H4 (cell line): ENCODE measurements around the gene ZNRF2. TPM values are rescaled to one million over a fixed set of nuclear protein-coding genes. Genes with fewer than 3 reads are reported as not detected.
A peak's percentile ranks its signal among the peaks of the same experiment; 100 is the strongest.

Source experiments
- DNase-seq: peaks from one replicate; pipeline ENCODE4 v3.0.0-alpha.2; 2015; ENCODE audit warnings: low spot score
- total RNA-seq: library from RNA; depleted of rRNA; stranded (reverse); fragments of >200 nt; shearing (Covaris generic); gene quantifications from 2 replicates; pipeline ENCODE4 v1.2.3, GENCODE V29; 2014; rRNA removed

Gene ZNRF2
- total RNA-seq, result 12.7 and 13.6 TPM in 2 replicates

DNA sequence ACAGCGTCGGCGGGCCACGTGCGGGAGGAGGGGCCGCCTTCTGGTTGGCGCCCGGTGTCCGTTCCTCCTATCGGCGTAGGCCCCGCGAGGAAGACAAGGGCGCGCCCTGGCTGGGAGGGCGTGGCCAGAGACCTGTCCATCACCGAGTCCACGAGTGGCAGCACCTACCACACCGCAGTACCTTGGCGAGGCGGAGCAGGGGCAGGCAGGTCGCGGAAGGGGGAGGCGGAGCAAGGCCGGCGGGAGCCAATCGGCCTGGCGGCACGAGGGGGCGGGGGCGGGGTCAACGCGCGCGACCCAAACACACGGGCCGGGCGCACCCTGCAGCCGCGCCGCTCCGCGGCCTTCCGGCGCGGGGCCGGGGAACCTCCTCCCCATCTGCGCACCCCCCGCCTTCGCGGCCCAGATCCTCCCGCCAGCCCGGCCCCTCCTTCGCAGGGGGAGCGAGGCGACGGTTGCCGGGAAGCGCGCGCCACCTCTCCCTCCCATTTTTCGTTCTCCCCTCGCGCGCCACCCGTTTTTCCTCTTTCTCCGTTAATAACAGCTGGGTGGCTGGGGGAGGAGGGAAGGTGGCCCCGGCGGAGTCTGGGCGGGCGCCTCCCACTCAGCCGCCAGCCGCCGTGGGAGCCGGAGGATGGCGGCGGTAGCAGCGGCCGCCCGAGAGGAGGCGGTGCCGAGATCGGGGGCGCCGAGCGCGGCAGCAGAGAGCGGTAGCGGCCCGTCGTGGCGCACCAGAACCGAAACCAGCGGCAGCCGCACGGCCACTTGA is at the start of gene ZNRF2:
Gene ZNRF2 (plus strand): TSS at position 300 of the 769 bp plus-strand sequence. CDS start 761 bp downstream, outside the sequence.
- peak; percentile 100 for DNase-seq

DNA sequence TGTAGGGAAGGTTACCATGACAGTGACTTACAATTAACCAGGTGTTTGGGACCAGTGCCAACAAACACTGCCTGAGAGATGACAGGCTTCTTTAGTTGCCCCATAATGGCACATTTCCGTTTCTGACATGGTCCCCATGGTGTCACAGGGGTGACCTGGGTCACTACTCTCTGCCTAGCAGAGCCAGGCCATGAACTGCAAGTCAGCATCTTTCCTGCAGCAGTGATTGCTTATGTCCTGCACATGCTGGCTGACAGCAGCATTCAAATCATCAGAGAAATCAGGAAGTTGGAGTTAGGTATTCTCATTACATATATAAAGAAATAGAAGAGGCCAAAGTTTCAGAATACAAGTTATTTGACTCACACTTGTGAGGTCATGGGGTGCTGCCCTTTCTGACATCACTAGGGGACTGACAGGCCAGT is 47.1 kb upstream of the ZNRF2 start:
- no peak for DNase-seq

DNA sequence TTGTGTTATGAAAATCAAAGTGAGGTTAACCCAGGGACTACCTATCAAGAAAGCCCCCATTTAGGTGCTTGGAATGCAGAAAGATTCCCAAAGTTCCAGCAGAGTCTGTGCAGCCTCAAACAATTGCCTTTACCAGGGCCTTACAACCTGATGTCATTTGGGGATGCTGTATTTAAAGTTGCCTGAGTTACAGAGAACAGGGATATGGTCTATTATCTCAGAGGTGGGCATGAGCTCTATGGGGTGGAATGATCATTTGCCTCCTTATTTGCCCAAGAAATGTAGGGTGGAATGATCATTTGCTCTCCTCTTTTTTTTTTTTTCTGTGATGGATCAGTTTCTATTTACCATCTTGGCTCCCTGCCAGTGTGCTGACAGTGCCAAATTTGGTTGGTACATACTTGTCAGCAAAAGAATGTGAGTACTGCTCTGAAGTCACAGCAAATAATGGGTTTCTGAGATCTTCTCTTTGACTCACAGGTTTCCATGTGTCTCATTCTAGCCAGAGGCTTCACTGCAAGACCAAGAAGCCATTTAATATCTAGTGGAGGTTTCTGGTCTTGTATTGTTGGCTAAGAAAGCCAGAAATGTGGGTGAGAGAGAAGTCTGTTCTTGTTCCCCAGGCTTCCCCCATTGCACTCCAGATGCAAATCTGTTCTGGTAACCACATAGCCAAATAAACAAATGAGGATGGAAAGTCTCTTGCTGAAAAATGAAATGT is 45.5 kb upstream of the ZNRF2 start:
- peak; percentile 82 for DNase-seq

DNA sequence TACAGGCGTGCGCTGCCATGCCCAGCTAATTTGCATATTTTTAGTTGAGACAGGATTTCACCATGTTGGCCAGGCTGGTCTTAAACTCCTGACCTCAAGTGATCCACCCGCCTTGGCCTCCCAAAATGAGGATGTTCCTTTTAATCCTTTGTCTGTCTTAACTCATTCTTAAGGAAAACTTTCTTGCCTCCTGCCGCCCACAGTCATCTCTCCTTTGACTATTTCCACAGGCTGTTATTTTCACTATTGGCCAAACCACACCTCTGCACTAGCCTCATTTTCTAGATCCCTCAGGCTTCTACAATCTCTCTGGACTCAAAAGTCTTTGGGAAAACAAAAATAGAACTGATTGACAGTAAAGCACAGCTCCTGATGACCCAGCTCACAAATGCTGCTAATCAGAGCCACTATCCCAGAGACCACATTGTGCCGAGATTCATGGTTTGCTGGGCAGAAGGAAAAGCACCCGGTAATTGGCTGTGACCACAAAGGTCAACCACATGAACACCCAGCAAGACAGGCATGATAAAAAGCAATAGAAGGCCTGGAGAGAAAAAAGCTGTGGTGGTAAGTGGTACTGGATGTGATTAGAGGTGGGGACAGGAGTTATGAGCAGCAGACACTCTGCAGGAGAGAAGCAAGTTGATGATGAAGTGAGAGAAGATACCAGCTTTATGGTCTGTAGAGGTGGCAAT is 44.1 kb upstream of the ZNRF2 start:
- DNase-seq, result peak; percentile 69

DNA sequence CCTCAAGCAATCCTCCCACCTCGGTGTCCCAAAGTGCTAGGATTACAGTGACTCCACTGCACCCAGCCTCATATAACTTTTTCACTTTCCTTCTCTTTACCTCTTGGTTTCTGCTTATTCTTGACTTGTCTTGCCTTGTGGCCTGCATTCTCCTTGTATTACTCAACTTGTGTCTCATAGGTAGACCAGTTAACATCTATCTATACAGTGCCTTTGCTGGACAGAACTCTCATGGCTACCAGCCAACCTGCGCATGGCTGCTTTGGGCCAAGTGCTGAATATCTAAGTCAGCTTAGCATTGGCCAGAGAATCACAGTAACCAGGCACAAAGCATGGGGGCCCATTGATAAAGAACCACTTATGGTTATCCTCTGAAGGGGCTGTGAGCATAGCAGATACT is 42.6 kb upstream of the ZNRF2 start:
- no peak for DNase-seq

- DNase-seq, result no peak
These were observed 40.1 kb upstream of the ZNRF2 start for GRCh38 chr7:30244340-30244739.

GRCh38 chr7:30245913-30246312 is 38.5 kb upstream of the ZNRF2 start:
- no peak for DNase-seq

DNA sequence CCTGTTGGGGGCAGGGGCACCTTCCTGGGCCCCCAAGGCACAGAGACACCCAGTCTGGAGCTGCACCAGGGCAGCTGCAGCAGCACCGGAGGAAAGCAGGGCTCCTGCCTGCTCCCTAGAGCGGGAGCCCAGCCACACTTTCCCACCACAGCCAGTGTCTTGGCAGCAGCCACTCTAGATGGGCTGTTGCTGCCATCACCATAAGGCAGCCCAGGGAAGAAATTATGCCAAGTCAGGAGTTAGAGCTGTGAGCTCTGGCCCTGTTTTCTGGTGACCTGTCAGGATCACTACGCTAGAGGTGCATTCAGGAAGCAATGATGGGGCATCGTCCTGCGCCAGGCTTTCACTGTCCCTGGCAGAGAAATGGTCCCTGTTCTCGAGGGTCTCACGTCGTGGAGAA is 38.0 kb upstream of the ZNRF2 start:
- no peak for DNase-seq

GRCh38 chr7:30247541-30248401 is 36.6 kb upstream of the ZNRF2 start:
- DNase-seq, result no peak

- DNase-seq, result no peak
These were observed 35.1 kb upstream of the ZNRF2 start for GRCh38 chr7:30249316-30249715.

DNA sequence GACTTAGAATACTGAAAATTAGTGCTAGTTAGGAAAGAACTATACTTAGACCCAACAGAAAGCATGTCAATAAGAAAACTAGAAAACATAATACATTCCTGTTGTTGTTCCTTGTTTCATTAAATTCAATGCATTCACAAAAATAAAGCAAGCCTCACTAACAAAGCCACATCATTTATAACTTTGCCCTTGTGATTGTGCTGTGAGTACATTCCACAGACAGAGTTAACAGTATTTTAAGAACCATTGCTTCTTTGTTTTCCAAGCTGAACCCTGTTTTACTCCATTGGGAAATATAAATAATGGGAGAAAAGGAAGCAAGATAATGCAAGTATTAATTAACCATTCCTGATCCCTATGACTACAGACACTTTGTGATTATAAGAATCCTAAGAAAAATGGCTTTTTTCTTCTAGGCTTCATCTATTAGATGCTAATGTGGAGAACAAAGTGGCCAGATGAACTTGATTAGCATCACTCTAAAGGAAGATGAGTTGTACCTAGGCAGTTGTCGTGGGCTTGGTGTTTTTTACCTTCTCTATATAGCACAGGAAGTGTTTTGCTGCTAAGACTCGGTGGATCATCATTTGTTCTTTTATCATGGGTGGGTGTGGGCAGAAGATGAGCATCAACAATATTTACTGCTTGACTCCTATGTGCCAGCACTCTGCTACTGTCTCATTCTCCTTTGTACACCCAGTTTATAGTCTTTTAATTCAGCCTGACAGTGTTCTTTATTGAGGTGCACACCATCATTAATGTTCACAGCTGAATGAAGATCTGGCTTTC is 34.2 kb upstream of the ZNRF2 start:
- no peak for DNase-seq

- no peak for DNase-seq
These were observed 32.6 kb upstream of the ZNRF2 start for GRCh38 chr7:30251708-30252329.

DNA sequence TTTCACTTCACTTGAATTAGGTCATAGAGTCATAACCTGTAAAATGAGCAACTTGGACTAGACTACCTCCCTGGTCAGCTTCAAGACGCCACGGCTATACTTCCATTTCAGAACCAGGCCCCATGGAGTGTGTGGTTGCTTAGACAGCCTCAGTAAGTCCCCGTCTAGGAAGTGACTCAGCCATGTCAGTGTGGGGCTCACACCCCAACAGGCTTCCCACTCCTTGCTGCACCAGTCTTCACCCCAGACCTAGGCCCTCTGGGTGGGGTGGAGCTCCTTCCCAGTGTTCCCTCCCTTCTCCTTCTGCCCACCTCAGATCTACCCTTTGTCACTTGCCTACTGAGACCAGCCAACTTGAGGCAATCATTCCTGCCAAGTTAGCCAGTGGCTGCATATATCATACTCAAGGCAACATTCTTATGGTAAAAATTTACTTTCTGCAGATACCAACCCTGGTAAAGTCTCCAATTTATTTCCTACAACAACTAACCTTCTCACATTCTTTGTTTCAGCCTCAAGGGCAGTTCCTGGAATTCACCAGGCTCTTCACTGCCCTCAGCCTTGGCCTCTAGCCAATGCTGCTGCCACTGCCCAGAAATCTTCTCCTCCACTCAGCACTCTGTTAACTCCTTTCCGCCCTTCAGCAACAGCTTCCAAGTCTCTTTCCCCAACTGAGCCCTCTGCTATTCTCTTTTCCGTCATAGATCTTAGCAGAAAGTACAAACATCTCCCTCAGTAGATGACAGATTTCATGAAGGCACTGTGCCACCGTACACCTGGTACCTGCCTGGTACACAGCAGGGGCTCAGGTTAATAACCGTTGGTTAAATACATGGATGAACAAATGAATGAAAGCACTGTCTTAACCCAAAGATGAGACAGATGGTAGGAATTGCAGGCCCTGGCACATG is 31.3 kb upstream of the ZNRF2 start:
- DNase-seq, result peak; percentile 79

DNA sequence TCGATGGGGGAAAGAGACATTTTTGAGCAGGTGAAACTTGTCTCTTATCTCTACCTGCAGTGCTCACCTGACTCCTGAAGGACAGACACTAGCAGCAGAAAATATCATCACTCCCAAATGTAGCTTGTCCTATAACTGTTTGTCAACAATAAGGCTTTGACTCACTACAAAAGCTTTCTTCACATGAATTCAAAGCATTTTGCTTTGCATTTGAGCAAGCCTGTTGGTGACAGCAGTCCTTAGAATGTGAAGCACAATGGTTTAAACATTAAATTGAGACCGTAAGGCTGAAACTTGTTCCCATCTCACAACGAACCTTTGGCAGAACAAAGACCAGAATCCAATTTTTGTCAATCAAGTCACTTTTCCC is 30.6 kb upstream of the ZNRF2 start:
- no peak for DNase-seq

DNA sequence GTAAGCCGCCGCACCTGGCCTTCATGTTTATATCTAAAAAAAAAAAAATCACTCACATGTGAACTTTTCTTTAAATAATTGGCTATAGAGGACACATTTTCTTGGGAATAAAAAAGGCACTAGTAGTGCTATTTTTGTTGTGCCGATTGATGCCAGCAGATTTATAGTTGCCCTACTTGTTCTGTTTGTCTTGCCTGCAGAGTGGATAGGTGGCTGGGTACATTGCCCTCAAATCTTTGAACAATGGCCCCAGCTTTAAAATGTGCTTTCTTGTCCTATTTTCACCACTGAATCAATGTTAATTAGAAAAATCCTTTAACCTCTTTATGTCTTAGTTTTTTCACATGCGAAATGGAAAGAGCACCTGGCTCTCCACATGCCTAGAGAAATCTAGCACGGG is 30.1 kb upstream of the ZNRF2 start:
- DNase-seq, result no peak

- no peak for DNase-seq
These were observed 29.7 kb upstream of the ZNRF2 start for GRCh38 chr7:30254717-30255063.

DNA sequence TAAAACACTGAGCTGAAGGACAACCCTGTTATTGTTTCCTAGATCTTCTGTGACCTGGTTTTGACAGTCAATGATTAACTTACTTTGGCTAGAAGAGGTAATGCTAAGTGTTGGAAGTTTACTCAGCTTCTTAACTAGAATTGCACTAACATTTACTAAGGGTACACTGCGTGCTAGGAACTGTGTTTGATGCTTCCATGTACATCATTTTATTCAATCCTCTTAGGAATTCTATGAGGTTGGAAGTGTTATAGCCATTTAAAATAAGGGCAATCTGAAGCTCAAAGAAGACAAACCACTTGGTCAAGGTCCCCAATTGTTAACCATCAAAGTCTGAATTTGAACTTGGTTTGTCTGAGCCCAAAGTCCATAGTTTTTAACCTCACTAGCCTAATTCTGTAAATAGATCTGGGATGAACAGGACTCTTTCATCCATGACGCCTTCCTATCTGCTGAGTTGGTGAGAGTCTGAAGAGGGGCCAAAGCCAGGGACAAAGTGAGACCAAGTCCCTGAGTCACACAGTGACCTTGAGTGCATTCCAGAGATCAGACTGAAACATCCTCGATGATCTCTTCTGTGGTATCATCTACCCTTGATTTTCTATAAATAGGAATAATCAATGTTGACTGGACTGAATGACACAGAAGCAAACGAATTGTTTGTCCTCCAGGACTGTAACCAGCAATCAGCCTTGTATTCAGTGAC is 29.2 kb upstream of the ZNRF2 start:
- no peak for DNase-seq

DNA sequence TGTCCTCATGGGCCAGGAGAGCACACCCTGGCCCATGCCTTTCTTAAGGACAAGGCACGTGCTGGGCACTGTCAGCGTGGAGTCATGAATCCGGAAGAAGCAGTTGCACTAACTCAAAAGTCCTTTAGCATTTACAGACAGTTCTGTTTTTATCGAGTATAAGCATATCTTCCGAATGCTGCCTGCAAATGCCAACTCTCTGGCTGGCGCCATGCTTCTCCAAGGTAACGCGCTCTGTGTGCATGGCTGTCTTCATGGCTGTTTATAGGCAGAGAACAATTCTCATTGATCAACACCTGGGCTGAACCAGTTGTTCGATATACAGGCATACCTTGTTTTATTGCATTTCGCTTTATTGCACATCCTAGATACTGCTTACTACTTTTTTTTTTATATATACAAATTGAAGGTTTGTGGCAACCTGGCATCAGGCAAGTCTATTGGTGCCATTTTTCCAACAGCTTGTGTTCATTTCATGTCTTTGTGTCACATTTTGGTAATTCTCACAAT is 28.0 kb upstream of the ZNRF2 start:
- DNase-seq, result no peak
